HG02943 (cell line): ENCODE data around the gene SCYGR6.

Source experiments
- ATAC-seq: cut with Tn5 transposase; IDR thresholded peaks from one replicate; pipeline ENCODE4 v1.9.1; 2021; ENCODE audit warnings: mild to moderate bottlenecking, low read depth, moderate library complexity; ENCODE audit not compliant: unreplicated experiment

Gene SCYGR6

GRCh38 chr2:227716501-227716900 lies 8.1 kb downstream of the SCYGR6 start:
- ATAC-seq = no peak

DNA sequence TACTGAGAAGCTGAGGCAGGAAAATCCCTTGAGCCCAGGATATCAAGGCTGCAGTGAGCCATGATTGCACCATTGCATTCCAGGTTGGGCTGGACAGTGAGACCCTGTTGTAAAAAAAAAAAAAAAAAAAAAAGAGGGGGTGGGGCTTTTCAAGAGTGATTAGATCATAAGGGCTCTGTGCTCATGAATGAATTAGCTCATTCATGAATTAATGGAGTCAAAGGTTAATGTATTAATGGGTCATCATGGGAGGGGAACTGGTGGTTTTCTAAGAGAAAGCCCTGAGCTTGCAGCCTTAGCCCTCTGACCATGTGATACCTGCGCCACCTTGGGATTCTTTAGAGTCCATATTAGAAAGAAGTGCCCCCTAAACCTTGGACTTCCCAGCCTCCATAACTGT lies 11.3 kb downstream of the SCYGR6 start:
- no peak for ATAC-seq

DNA sequence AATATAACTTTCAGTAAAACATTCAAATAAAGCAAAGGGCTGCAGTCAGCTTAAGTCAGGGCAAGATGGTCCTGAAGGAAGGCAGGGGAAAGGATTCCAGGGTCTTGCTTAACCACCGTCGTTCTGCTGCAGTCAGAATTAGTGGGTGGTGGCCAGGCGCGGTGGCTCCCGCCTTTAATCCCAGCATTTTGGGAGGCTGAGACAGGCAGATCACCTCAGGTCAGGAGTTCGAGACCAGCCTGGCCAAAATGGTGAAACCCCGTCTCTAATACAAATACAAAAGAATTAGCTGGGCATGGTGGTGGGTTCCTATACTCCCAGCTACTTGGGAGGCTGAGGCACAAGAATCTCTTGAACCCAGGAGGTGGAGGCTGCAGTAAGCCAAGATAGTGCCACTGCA lies 13.6 kb downstream of the SCYGR6 start:
- no peak for ATAC-seq

- no peak for ATAC-seq
These were observed 17.2 kb downstream of the SCYGR6 start for GRCh38 chr2:227707390-227707789.

DNA sequence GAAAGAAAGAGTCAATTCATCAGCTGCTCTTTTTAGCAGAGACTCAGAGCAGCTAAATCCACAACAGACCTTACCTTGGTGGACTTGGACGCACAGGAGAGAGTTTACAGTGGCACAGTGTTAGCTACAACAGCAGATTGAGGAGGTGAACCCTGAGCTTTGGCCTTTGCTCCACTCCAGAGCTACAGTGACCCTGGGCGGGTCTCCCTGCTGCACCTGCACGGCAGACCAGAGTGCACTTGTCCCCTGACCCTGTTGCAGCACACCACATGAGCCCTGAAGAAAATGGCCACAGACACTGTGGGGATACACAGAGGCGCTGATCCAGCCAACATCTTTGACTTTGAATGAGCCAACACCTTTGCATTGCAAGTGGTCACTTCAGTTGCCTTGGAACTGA lies 17.7 kb downstream of the SCYGR6 start:
- ATAC-seq = no peak

DNA sequence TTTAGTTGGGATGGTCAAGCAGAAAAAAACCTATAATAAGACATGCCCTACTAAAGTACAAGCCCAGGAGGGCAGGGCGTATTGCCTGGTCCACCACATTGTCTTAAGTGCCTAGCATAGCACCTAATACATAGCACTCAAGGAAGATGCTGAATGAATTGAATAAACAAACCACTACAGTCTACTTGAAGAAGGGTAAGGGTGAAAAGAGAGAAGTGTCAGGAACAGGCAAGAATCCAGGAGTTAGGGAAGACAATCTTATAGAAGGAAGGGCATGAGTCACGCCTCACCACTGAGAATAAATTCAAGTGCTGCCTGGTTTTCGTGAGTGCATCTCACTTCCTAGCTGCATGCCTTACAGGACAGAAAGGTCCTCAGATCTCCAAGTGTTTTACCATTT lies 20.6 kb downstream of the SCYGR6 start:
- no peak for ATAC-seq

DNA sequence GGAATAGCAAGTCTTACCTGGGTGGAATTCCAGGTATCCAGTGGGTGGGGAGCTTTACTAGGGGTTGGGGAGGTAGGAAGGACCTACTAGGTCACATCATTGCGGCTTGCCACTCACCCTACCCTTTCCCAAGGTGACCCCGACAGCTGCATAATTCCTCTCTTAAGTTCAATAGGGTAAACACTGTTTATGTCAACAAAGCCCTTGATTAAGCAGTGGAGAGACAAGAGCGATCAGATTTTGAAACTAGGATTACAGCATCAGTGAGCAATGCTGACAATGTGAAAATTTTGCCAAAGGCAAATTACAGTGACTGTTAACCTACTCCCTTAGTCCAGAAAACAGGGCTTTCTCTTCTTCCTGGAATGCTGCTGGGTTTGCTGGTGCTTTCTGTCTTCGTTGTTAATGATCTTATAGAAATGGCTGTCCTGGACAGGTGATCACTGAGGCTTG lies 21.3 kb downstream of the SCYGR6 start:
- no peak for ATAC-seq

DNA sequence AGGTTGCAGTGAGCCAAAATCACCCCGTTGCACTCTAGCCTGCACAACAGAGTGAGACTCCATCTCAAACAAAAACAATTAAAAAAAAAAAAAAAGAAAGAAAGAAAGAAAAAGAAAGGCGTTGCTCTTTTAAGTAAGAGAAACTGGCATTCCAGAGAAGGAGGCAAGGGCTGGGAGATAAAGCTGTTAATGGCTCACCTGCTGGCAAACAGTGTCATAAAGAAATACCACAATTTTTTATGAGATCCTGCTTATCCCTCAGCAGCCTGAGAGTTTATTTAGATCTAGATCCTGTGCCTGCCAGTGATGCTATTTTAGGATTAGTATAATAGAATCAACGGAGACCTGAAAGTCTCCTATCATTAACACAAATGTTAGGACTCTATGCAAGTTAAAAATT lies 23.0 kb downstream of the SCYGR6 start:
- ATAC-seq = no peak

GRCh38 chr2:227696990-227697679 lies 27.4 kb downstream of the SCYGR6 start:
- no peak for ATAC-seq

- no peak for ATAC-seq
These were observed 37.4 kb downstream of the SCYGR6 start for GRCh38 chr2:227687189-227687588.

- ATAC-seq = no peak
These were observed 40.3 kb downstream of the SCYGR6 start for GRCh38 chr2:227684258-227684657.

DNA sequence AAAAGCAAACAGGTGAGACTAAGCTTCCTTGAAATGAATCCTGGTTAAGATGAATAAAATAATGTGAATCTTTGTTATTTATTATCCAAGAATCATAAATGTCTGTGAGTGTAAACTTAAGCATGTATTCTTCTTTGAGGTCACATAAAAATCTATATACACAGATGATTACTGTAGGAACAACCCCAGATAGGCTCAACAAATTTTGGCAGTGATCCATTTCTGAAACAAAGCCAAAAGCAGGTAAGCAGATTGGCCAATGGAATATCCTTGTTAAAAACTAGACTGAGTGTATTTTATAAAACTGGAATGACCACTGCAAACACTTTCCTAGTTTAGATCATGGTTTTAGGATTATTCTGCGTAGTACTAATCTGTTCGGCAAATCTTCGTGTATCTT lies 46.6 kb downstream of the SCYGR6 start:
- ATAC-seq = no peak

- no peak for ATAC-seq
These were observed 50.1 kb downstream of the SCYGR6 start for GRCh38 chr2:227674485-227674884.
